ENCODE measurements around the gene PPP1CB. TPM values are rescaled to one million over a fixed set of nuclear protein-coding genes. Genes with fewer than 3 reads are reported as not detected.

PPP1CB gene
- total RNA-seq, 1 experiment from 2014 or later: 190 TPM

DNA sequence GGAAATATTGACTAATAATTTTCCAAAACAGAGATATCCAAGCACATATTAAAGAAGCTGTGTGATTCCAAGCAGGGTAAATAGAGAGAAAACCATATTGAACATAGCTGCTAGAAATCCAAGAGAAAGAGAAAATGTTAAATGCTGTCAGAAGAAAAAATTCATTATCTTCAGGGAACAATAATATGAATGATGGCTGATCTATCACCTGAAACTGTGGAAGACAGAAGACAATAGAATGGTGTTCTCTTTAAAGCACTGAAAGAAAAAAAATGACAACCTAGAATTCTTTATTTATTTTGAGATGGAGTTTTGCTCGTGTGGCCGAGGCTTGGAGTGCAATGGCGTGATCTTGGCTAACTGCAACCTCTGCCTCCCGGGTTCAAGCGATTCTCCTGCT lies 17.3 kb downstream of the PPP1CB start:
- no TSS peak for BruUV-seq (replicated peaks)
- CTCF ChIA-PET: no interaction called here

DNA sequence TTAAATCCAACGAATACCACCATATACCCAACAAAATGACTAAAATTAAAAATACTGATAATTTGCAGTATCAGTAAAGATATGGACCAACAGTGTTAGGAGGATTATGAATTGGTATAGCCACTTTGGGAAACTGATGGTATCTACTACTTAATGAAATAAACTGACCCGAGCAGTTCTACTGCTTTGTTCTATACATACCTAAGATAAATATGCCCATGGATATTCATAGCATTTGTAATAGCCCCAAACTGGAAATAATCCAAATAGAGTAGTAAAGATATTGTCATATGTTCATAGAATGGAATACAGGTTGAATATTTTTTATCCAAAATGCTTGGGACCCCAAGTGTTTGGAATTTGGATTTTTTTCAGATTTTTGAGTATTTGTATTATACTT lies 20.7 kb downstream of the PPP1CB start:
- no peak for DNase-seq
- H3K27me3 Mint-ChIP-seq (ENCODE audit: insufficient read depth, unreplicated experiment): no peaks in the 10 kb centered on the region
- H3K4me1 Mint-ChIP-seq (ENCODE audit: low read depth, unreplicated experiment): peaks cover 9% of the 10 kb centered on the region
- peaks cover 41% of the 10 kb centered on the region for H3K36me3 Mint-ChIP-seq (ENCODE audit: insufficient read depth, unreplicated experiment)
- intact Hi-C loops (cut with micrococcal nuclease; ENCODE audit: unreplicated experiment): no loop called here
- Histone ChIP-seq H3K36me3 (ENCODE audit: control insufficient read depth, insufficient read depth, low read length) (no peaks in the 10 kb centered on the region), H3K4me1 (no peaks in the 10 kb centered on the region; the same call in 1 of the 2 replicates), H3K9me3 (no peaks in the 10 kb centered on the region), H3K27me3 (replicated peaks; ENCODE audit: control insufficient read depth, insufficient read depth, low read length) (no peaks in the 10 kb centered on the region), H3K4me3 (ENCODE audit: low read depth, low read length) (no peak overlapping the region)
- no peak overlapping the region for H3K4me3 Mint-ChIP-seq (ENCODE audit: unreplicated experiment)
- no peaks in the 10 kb centered on the region for H3K9me3 Mint-ChIP-seq (ENCODE audit: unreplicated experiment)
- CTCF ChIA-PET: no interaction called here
- no peak overlapping the region for H3K27ac Mint-ChIP-seq (ENCODE audit: unreplicated experiment)
- no TSS peak for BruUV-seq (replicated peaks)
- POLR2A ChIA-PET: no interaction called here
- TF ChIP-seq, protein P1, sequence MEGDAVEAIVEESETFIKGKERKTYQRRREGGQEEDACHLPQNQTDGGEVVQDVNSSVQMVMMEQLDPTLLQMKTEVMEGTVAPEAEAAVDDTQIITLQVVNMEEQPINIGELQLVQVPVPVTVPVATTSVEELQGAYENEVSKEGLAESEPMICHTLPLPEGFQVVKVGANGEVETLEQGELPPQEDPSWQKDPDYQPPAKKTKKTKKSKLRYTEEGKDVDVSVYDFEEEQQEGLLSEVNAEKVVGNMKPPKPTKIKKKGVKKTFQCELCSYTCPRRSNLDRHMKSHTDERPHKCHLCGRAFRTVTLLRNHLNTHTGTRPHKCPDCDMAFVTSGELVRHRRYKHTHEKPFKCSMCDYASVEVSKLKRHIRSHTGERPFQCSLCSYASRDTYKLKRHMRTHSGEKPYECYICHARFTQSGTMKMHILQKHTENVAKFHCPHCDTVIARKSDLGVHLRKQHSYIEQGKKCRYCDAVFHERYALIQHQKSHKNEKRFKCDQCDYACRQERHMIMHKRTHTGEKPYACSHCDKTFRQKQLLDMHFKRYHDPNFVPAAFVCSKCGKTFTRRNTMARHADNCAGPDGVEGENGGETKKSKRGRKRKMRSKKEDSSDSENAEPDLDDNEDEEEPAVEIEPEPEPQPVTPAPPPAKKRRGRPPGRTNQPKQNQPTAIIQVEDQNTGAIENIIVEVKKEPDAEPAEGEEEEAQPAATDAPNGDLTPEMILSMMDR (IDR thresholded peaks at IDR 0.05; ENCODE audit: insufficient read depth in 1 of 2, low read depth in 1 of 2, low read length in 1 of 2, severe bottlenecking in 1 of 2, unreplicated experiment in 1 of 2): no peak

More for the DNA sequence above, 17.3 kb downstream of the PPP1CB start:
- H3K36me3 ChIP-seq (ENCODE audit: control insufficient read depth, insufficient read depth, low read length): no peaks in the 10 kb centered on the region
- TF ChIP-seq, protein P1 (IDR thresholded peaks at IDR 0.05; ENCODE audit: insufficient read depth in 1 of 2, low read depth in 1 of 2, low read length in 1 of 2, severe bottlenecking in 1 of 2, unreplicated experiment in 1 of 2): no peak
- POLR2A ChIA-PET: no interaction called here
- no peak overlapping the region for H3K4me3 ChIP-seq (ENCODE audit: low read depth, low read length)
- H3K27ac Mint-ChIP-seq (ENCODE audit: unreplicated experiment): no peak overlapping the region
- H3K27me3 Mint-ChIP-seq (ENCODE audit: insufficient read depth, unreplicated experiment): no peaks in the 10 kb centered on the region
- intact Hi-C loops (cut with micrococcal nuclease; ENCODE audit: unreplicated experiment): no loop called here
- no peaks in the 10 kb centered on the region for H3K9me3 ChIP-seq
- H3K4me1 ChIP-seq: no peaks in the 10 kb centered on the region
- H3K9me3 Mint-ChIP-seq (ENCODE audit: unreplicated experiment): no peaks in the 10 kb centered on the region
- H3K4me1 Mint-ChIP-seq (ENCODE audit: low read depth, unreplicated experiment): peaks cover 9% of the 10 kb centered on the region
- H3K27me3 ChIP-seq (replicated peaks; ENCODE audit: control insufficient read depth, insufficient read depth, low read length): no peaks in the 10 kb centered on the region
- H3K4me3 Mint-ChIP-seq (ENCODE audit: unreplicated experiment): no peak overlapping the region
- no peak for DNase-seq
- peaks cover 42% of the 10 kb centered on the region for H3K36me3 Mint-ChIP-seq (ENCODE audit: insufficient read depth, unreplicated experiment)

DNA sequence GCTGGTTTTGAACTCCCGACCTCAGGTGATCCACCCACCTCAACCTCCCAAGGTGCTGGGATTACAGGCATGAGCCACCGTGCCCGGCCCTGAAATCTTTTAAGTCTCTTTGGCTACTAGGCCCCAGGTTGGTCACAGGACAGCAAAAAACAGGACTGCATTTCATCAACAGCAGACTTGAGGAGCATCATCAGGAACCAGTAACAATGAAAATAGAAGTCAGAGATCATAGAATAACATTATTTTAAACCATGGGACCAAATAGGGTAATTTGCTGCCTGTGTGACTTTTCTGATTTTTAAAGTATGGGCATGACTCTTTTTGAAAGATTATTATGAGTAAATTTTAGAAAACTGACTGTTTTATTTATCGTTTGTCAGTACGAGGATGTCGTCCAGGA lies 24.8 kb downstream of the PPP1CB start:
- POLR2A ChIA-PET: no interaction called here
- TF ChIP-seq, protein P1 (IDR thresholded peaks at IDR 0.05; ENCODE audit: insufficient read depth in 1 of 2, low read depth in 1 of 2, low read length in 1 of 2, severe bottlenecking in 1 of 2, unreplicated experiment in 1 of 2): no peak

More for the DNA sequence above, 24.8 kb downstream of the PPP1CB start:
- no peaks in the 10 kb centered on the region for H3K9me3 ChIP-seq
- no peak for DNase-seq
- Mint-ChIP-seq H3K9me3 (ENCODE audit: unreplicated experiment) (no peaks in the 10 kb centered on the region), H3K36me3 (ENCODE audit: insufficient read depth, unreplicated experiment) (peaks cover 41% of the 10 kb centered on the region), H3K4me3 (ENCODE audit: unreplicated experiment) (no peak overlapping the region), H3K27ac (ENCODE audit: unreplicated experiment) (no peak overlapping the region), H3K4me1 (ENCODE audit: low read depth, unreplicated experiment) (no peaks in the 10 kb centered on the region), H3K27me3 (ENCODE audit: insufficient read depth, unreplicated experiment) (no peaks in the 10 kb centered on the region)
- H3K4me1 ChIP-seq: no peaks in the 10 kb centered on the region; the same call in 1 of the 2 replicates
- no peak overlapping the region for H3K4me3 ChIP-seq (ENCODE audit: low read depth, low read length)
- CTCF ChIA-PET: interaction anchor here (1.7 kb wide), 1 partner anchor 182 kb away, joined by 4 read pairs; no protein-coding TSS in a partner anchor
- H3K36me3 ChIP-seq (ENCODE audit: control insufficient read depth, insufficient read depth, low read length): no peaks in the 10 kb centered on the region; the same call in 1 of the 2 replicates
- intact Hi-C loops (cut with micrococcal nuclease; ENCODE audit: unreplicated experiment): no loop called here
- BruUV-seq (replicated peaks): no TSS peak
- no peaks in the 10 kb centered on the region for H3K27me3 ChIP-seq (replicated peaks; ENCODE audit: control insufficient read depth, insufficient read depth, low read length)

Data from Caco-2 (cell line).